GM18508 (cell line): ENCODE data around the gene DYSF.
"Not testable (repeated sequence)": the region's sequence is repeated elsewhere in the genome, so short reads cannot be mapped to it uniquely, and the experiment has no call there.

Experiments
- ATAC-seq: cut with Tn5 transposase; IDR thresholded peaks from one replicate; pipeline ENCODE4 v1.9.1; 2021; ENCODE audit warnings: moderate number of reproducible peaks; ENCODE audit not compliant: insufficient read depth, unreplicated experiment

Gene DYSF

GRCh38 chr2:71469403-71470398, 16.3 kb downstream of the DYSF start:
- no peak for ATAC-seq

- ATAC-seq: no peak
Measured at GRCh38 chr2:71471276-71471675, 17.9 kb downstream of the DYSF start.

GRCh38 chr2:71472019-71472418, 18.7 kb downstream of the DYSF start:
- ATAC-seq: no peak

DNA sequence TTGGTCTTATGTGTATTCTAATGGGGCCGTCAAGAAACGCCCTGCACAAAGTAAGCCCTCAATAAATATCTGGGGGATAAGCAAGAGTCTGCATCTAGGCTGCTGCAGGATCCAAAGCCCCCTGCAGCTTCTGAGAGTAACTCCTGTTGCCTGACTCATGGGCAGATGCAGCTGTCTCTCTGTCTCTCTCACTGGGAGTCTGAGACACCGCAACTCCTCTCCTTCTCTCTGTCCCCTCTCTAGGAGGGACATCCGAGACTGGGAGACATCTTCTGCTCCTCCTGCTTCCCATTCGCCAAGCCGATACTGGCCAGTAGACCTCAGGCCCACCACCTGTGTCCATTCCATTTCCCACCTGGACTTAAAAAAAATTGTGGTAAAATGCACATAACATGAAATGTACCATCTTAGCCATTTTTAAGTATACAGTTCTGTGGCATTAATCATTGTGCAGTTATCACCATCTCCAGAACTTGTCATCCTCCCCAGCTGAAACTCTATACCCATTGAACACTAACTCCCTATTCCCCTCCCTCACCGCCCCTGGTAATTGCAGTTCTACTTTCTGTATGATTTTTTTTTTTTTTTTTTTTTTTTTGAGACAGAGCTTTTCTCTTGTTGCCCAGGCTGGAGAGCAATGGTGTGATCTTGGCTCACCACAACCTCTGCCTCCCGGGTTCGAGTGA, 20.1 kb downstream of the DYSF start:
- no peak for ATAC-seq

DNA sequence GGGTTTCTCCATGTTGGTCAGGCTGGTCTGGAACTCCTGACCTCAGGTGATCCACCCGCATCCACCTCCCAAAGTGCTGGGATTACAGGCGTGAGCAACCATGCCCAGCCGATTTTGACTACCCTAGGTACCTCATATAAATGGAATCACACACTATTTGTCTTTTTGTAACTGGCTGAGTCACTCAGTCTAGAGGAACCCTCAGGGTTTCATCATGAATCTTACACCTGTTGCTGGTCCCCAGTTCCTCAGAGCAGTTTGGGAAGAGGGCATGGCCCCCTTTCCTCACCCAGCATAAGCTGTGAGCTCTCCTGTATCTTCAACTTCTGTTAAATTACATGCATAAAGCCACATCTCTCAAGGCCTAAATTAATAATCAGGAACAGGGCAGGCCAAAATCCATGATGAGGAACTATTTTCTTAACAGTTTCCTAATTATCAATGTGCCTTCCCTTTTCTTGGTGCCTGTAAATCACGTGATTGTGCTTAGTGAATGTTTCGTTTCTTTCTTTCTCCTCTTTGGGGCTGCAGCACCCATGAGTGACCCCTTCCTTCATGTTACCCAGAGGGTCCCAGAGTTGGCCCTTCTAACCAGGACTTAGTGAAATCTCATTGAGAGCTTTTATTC, 20.9 kb downstream of the DYSF start:
- no peak for ATAC-seq

- ATAC-seq: no peak
Measured at GRCh38 chr2:71474744-71475397, 21.5 kb downstream of the DYSF start.

DNA sequence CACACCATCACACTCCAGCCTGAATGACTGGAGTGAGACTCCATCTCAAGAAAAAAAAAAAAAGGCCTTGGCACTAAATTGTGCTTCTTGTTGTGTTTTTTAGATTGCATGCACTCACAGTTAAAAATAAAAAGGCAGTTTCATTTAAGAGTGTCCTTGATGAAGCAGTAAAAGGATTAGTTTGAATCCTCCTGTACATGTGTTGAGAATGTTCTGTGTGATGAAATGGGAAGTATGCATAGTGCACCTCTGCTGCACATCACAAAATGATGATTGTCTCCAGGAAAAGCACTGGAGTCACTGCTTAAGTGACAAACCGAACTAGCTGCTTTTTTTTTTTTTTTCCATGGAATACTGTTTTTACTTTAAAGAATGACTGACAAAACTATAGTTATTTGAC, 23.1 kb downstream of the DYSF start:
- ATAC-seq: no peak

DNA sequence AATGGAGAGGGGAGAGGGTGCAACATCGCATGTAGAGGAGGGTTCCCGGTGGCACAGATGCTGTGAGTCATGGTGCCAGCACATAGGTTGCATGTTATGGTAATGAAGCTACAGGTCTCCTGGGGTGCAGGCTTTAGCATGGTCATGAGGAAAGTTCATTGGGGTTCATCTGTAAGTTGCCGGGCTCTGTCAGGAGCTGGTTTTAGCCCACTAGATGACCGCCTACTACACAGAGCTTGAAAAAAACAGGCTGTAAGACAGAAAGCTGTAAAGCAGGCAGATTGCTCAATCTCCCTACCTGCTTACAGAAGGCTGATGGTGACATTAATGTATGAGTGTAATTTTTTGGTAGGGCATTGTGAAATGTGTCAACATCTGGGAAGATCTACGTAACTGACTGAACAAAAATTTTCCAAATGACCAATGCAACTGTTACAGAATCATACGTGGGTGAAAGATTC, 23.9 kb downstream of the DYSF start:
- ATAC-seq: no peak

DNA sequence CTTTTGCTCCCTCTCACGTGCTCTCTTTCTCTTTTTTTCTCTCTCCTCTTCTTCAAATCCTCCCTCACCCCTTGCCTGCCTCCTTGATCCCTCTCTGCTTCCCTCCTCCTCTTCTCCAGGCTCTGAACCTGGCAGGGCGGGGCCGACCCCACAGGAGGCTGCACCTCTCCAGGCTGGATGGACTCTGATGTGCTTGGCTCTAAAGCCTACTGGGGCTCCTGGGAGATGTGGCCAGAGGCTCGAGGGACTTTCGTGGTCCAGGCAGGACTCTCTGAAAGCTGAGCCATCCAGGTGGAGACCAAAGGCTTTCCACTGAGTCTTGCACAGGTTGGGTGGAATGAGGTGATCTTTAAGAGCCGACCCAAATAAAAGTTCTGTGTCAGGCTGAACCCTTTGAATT, 25.4 kb downstream of the DYSF start:
- ATAC-seq: no peak

GRCh38 chr2:71479261-71479660, 25.9 kb downstream of the DYSF start:
- no peak for ATAC-seq

DNA sequence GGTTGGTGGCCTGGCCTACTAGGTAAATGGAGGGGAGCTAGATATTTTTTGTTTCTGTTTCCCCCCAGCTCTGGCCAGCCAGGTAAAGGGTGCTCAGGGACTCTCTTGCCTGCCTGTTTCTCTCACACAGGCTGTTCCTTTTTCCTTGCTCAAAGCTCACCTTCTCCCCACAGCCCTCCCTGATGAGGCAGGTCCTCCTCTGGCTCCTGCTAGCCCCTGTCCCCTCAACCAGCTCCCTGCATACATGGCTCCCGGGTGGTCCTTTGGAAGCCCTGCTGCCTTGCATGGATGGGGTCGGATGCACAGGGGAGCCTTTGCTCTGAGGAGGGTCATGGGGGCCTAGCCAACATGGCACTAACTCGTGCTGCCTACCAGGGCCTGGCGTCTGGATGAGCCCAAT, 27.8 kb downstream of the DYSF start:
- ATAC-seq: no peak

DNA sequence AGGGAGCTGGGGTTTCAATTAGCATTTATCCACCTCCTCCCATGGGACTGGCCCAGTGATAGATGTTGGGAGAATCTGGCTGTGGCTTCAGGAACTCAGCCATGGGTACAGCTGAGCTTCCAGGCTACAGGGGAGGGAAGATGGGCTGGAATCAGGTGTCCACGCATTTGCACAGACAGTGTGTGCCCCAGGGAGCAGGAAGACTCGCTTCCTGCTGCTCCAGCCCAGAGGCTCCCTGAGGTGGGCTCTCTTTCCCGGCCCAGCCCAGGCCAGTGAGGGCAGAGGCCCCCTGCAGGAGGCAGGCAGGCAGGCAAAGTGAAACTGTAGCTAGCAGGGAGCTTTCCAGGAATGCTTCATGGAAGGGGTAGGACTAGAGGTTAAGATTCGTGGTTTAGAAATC, 28.7 kb downstream of the DYSF start:
- ATAC-seq: no peak

- ATAC-seq: no peak
Measured at GRCh38 chr2:71483246-71483645, 29.9 kb downstream of the DYSF start.

DNA sequence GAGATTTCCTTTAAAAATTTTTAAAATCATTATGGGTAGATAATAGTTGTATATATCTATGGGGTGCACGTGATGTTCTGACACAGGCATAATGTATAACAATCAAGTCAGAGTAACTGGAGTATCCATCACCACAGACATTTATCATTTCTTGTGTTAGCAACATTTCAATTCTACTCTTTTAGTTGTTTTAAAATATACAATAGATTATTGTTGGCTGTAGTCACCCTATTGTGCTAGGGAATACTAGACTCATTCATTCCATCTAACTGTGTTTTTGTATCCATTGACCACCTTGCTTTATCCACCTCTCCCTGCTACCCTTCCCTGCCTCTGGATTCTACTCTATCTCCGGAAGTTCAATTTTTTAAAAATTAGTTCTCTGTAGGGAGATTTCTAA, 31.0 kb downstream of the DYSF start:
- no peak for ATAC-seq

- ATAC-seq: no peak
Measured at GRCh38 chr2:71486881-71487640, 33.7 kb downstream of the DYSF start.

DNA sequence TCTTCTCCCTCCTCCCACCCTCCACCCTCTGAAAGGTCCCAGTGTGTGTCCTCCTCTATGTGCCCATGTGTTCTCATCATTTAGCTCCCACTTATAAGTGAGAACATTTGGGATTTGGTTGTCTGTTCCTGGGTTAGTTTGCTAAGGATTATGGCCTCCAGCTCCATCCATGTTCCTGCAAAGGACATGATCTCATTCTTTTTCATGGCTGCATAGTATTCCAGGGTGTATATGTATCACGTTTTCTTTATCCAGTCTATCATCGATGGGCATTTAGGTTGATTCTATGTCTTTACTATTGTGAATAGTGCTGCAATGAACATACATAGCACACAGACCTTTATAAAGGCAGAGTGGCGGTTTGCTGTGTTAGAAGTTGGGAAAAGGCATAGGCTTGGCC, 38.2 kb downstream of the DYSF start:
- ATAC-seq: not testable (repeated sequence)

GRCh38 chr2:71492112-71492511, 38.8 kb downstream of the DYSF start:
- no peak for ATAC-seq

GRCh38 chr2:71494091-71494490, 40.7 kb downstream of the DYSF start:
- ATAC-seq: no peak

GRCh38 chr2:71494523-71495155, 41.3 kb downstream of the DYSF start:
- ATAC-seq: no peak
